Stimulated activated naive B cell treated with anti-CD40 and anti-IgM and Interleukin-4, amounts not matched to agents 10 μg/mL and 1 μg/mL and 100 μg/mL, for 72 hours (primary cell): ENCODE data around the gene SSNA1.
A peak's percentile ranks its signal among the peaks of the same experiment; 100 is the strongest.

Source experiments
- ATAC-seq, 2 donors: fragments of 150-1000 bp; cut with Tn5 transposase; replicated peaks; 2 replicates each; pipeline ENCODE4 v1.10.0; 2021; ENCODE audit warnings: moderate library complexity in 1 of 2
- DNase-seq: peaks from one replicate; pipeline ENCODE4 v3.0.0; 2021
- H3K27ac Mint-ChIP-seq: one replicate; pipeline ENCODE4 v1.8.0; 2022; ENCODE audit warnings: mild to moderate bottlenecking, mixed read lengths
- H3K27me3 Mint-ChIP-seq, 2 donors: one replicate each; pipeline ENCODE4 v1.8.0; 2022; ENCODE audit warnings: mixed read lengths in 2 of 2
- H3K36me3 Mint-ChIP-seq, 2 donors: one replicate each; pipeline ENCODE4 v1.8.0; 2022; ENCODE audit warnings: mixed read lengths in 2 of 2, mild to moderate bottlenecking in 1 of 2
- H3K4me1 Mint-ChIP-seq, 2 donors: one replicate each; pipeline ENCODE4 v1.8.0; 2022; ENCODE audit warnings: mixed read lengths in 2 of 2, mild to moderate bottlenecking in 1 of 2
- H3K4me3 Mint-ChIP-seq, 2 donors: one replicate each; pipeline ENCODE4 v1.8.0; 2022; ENCODE audit warnings: mild to moderate bottlenecking in 2 of 2, mixed read lengths in 2 of 2, moderate library complexity in 1 of 2
- H3K9me3 Mint-ChIP-seq, 2 donors: one replicate each; pipeline ENCODE4 v1.8.0; 2022; ENCODE audit warnings: mixed read lengths in 2 of 2, mild to moderate bottlenecking in 1 of 2

Gene SSNA1

DNA sequence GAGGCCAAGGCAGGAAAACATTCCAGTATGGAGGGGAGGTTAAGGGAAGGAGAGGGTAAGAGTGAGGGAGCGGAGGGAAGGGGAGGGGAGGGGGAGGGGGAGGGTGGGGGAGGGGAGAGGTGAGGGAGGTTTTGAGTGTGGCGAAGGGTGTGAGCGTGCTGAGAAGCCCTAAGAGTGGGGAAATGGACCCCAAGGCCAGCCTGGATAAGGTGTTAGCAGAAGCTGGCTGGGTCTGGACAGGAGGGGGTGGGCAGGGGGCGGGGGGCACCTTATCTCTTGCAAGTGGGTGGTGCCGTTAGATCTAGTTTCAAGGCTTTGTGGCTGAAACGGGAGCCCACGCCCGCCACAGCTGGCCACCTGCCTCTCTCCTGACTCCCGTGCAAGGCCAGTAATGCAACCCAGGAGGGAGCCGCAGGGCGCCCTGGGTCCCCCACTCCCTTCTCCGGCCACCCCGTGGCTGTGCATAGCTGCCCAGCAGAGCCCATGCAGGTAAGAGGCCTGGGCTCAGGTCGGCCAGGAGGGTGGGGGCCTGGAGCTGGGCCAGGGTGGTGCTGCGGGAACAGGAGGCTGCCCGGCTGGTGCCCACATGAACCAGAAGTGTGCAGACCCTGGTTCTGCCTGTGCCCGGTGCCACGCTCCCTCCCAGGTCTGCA is 39.5 kb downstream of the SSNA1 start:
- H3K4me1 Mint-ChIP-seq, result peaks cover 10 to 26% of the 10 kb centered on the region in 2 donors
- H3K9me3 Mint-ChIP-seq, result no peaks in the 10 kb centered on the region
- peak overlapping the region in 1 of 2 donors; percentile 29 for H3K4me3 Mint-ChIP-seq
- DNase-seq, result no peak
- H3K27me3 Mint-ChIP-seq, result peaks cover 12 to 28% of the 10 kb centered on the region in 2 donors
- peak overlapping the region; percentile 87 for H3K27ac Mint-ChIP-seq
- H3K36me3 Mint-ChIP-seq, result no peaks in the 10 kb centered on the region
- no peak for ATAC-seq

DNA sequence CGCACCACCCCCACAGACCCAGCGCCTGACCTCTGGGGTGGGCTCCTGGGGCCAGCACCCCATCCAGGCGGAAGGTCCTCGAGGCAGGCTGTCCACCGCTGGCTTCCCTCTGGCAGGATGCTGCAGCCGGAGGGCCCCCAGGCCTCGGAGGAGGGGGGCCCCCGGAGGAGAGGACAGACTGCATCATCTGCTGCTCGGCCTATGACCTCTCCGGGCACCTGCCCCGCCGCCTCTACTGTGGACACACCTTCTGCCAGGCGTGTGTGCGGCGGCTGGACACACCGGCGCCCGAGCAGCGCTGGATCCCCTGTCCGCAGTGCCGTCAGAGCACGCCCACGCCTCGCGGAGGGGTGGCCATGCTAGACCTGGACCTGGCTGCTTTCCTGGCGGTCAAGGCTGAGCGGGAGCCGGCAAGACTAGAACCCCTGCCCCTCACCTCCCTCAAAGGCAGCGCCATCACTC is 40.1 kb downstream of the SSNA1 start:
- H3K9me3 Mint-ChIP-seq, result no peaks in the 10 kb centered on the region

DNA sequence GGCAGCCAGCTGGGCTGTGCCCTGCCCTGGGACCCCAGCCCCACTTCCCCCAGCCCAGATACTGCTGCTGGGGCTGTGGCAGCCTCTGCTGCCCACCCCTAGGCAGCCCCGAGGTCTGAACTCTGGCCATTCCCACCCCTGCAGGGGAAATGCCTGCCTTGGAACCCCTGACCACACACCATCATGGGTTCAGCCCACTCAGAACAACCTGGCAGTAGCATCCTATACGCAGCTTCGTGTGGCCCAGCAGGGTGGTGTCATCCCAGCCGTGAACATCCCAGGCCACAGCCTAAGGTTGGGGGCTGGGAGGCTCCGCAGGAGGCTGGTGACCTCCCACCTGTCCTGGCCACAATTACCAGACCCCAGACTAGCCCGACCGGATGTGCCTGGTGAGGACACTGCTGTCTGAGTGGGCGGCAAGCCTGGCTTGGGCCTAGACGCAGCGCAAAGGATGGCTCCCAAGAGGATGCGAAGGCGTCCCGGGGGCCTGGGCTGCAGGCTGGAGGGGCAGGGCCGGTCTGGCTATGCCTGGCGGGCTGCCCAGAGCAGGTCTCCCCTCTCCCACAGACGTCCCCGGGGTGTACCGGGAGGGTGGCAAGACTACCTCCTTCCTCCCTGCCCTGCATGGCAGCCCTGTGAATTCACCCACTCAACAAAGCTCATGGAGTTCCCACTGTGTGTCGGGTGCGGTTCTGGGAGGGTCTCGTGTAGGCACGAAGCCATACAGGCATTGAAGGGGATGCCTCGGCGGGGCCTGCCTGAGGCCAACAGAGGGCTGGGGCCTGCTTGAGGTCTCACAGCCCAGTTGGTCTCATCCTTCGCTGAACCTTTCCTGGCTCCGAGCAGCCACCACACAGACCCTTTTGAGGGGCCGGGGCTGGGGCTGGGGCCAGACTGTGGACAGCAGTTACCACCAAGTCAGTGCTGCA is 40.8 kb downstream of the SSNA1 start:
- Mint-ChIP-seq H3K36me3 (no peaks in the 10 kb centered on the region), H3K9me3 (no peaks in the 10 kb centered on the region), H3K4me3 (no peak overlapping the region), H3K4me1 (peaks cover 9 to 20% of the 10 kb centered on the region in 2 donors), H3K27ac (no peak overlapping the region), H3K27me3 (peaks cover 12 to 28% of the 10 kb centered on the region in 2 donors)
- no peak for DNase-seq
- no peak for ATAC-seq

More for the DNA sequence above, 40.1 kb downstream of the SSNA1 start:
- H3K4me1 Mint-ChIP-seq, result peaks cover 9 to 24% of the 10 kb centered on the region in 2 donors
- no peak for ATAC-seq
- no peak overlapping the region for H3K27ac Mint-ChIP-seq
- DNase-seq, result no peak
- no peaks in the 10 kb centered on the region for H3K36me3 Mint-ChIP-seq
- peaks cover 12 to 28% of the 10 kb centered on the region in 2 donors for H3K27me3 Mint-ChIP-seq
- no peak overlapping the region for H3K4me3 Mint-ChIP-seq

DNA sequence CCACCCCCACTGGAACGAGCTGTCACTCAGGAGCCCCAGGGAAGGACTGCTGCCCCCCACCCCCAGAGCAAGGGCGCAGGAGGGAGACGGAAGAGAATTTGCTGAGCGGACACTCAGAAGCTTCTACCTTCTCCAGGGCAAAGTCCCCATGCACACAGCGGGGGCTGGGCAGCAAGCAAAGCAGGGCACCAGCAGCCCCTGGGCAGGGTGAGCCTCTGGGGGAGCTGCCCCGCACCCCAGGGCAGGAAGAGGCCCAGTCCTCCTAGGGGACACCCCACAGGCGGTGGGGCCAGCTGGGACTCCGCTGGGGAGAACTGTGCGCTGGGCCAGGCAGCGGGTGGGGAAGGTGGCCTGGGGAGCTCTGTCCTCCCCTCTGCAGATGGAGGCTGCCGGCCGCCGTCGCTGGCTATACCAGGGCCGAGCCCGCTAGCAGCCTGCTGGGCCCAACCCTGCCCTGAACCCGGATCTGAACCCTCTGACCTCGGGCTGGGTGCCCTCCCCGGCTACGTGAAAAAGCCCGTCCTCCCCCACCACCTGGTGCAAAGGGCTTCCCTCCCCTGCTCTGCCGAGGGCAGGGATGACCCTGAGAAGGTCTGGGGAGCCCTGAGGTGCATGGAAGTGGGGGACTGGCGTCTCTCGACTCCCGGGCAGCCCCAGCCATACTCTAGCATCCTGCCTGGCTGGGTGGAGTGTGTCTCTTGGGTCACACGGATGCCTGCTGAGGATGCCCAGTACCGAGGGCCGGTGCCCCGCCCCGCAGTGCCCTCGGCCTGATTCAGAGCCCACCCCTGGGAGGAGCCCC is 41.6 kb downstream of the SSNA1 start:
- Mint-ChIP-seq H3K4me1 (peaks cover 16 to 24% of the 10 kb centered on the region in 2 donors), H3K27ac (no peak overlapping the region), H3K9me3 (no peaks in the 10 kb centered on the region), H3K27me3 (peaks cover 12 to 28% of the 10 kb centered on the region in 2 donors), H3K36me3 (no peaks in the 10 kb centered on the region), H3K4me3 (no peak overlapping the region)
- DNase-seq (no peak), ATAC-seq (no peak)

DNA sequence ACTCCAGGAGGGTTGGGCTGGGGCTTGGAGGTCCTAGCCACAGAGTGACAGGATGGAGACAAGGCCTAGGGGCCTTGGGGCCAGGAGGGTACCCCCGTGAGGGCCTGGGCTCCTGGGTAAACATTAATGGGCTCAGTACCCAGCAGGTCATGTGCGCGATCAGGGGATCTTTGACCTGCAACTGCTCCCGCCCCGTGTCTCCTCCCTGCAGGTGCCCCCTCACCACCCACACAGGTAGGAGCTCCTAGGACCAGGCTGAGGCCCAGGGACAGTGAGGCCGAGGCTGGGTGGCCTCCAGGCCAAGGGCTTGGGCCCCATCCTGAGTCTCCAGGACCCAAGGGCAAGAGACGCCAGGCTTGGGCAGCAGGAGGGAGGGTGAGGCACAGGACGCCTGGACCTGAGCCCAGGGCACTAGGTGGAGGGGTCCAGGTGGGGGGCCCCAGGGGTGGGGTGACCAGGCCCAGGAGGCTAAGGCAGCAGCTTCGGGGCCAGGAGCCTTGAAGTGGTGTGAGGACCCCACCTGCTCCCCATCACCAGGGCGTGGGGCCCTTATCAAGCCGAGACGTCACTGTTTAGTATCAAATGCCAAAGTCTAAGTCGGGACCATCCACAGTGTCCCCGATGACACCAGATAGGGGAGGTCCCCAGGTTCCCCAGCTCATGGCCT is 42.4 kb downstream of the SSNA1 start, which contains the start of gene SLC34A3:
SLC34A3 (plus strand) TSS at position 197 of the 667 bp plus-strand sequence. CDS start 802 bp downstream, outside the sequence.
- Mint-ChIP-seq H3K27me3 (peaks cover 12 to 28% of the 10 kb centered on the region in 2 donors), H3K4me1 (peaks cover 16 to 23% of the 10 kb centered on the region in 2 donors), H3K9me3 (no peaks in the 10 kb centered on the region), H3K27ac (no peak within 1 kb of the TSS), H3K36me3 (peaks cover 0 to 2% of the 10 kb centered on the region in 2 donors), H3K4me3 (no peak within 1 kb of the TSS)
- DNase-seq (no peak), ATAC-seq (no peak)

DNA sequence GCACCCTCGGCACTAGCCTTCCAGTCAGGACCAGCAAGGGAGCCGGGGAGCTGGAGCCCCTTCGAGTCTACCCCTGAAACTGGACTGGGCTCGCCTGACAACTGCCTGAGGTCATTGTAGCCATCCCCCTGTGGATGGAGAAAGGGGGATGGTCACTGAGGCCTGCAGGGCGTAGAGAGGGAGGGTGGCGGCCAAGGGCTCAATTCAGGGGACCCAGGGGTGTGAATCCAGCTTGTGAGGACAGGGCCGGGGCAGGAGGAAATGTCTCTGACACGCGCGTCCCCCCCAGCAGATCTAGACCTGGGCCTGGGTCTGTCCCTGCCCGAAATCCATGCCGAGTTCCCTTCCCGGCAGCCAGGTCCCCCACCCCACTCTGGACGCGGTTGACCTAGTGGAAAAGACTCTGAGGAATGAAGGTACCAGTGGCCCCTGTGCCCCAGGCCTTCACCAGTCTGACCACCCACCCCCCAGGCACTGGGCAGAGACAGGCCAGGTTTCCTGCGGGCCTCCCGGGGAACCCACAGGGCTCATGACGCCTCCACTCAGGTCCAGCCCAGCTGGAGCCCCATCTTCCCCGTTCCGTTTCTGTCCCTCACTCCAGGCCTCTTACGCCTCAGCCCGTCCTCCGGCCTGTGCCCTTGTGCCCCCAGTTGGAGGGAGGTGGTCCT is 43.0 kb downstream of the SSNA1 start:
- ATAC-seq (no peak), DNase-seq (no peak)
- Mint-ChIP-seq H3K4me3 (no peak overlapping the region), H3K27ac (no peak overlapping the region), H3K9me3 (no peaks in the 10 kb centered on the region), H3K36me3 (peaks cover 0 to 2% of the 10 kb centered on the region in 2 donors), H3K4me1 (peaks cover 18 to 28% of the 10 kb centered on the region in 2 donors), H3K27me3 (peaks cover 9 to 28% of the 10 kb centered on the region in 2 donors)

DNA sequence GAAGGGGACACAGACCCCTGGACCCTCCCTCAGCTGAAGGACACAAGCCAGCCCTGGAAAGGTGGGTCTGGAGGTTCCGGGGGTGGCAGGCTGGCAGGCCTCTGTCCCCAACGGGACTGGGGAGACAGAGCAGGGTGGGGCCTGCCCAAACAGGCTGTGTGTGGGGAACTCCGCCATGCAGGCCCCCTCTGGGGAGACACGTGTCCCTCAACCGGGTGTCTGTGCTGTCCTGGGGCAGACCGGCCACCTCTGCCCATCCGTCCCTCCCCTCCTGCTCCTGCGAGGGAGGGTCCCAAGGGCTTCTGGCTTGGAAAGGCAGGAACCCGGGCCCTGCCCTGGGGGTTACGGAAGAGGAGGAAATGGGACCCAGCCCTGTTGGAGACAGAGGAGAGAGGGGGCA is 43.6 kb downstream of the SSNA1 start:
- peaks cover 0 to 2% of the 10 kb centered on the region in 2 donors for H3K36me3 Mint-ChIP-seq
- ATAC-seq (no peak), DNase-seq (no peak)
- H3K27ac Mint-ChIP-seq, result no peak overlapping the region
- H3K4me1 Mint-ChIP-seq, result peaks cover 16 to 34% of the 10 kb centered on the region in 2 donors
- no peak overlapping the region for H3K4me3 Mint-ChIP-seq
- H3K9me3 Mint-ChIP-seq, result no peaks in the 10 kb centered on the region
- peaks cover 9 to 28% of the 10 kb centered on the region in 2 donors for H3K27me3 Mint-ChIP-seq

DNA sequence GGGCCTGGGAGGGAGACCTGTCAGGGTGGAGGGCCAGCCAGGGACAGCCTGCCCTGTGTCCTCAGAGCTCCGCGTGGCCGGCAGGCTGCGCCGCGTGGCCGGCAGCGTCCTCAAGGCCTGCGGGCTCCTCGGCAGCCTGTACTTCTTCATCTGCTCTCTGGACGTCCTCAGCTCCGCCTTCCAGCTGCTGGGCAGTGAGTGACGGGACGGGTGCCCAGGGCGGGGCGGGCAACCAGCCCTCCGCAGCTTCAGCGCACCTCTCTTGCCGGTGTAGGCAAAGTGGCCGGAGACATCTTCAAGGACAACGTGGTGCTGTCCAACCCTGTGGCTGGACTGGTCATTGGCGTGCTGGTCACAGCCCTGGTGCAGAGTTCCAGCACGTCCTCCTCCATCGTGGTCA is 44.0 kb downstream of the SSNA1 start:
- Mint-ChIP-seq H3K36me3 (peaks cover 0 to 2% of the 10 kb centered on the region in 2 donors), H3K27me3 (peaks cover 7 to 25% of the 10 kb centered on the region in 2 donors), H3K27ac (no peak overlapping the region), H3K4me1 (peaks cover 17 to 35% of the 10 kb centered on the region in 2 donors), H3K9me3 (no peaks in the 10 kb centered on the region), H3K4me3 (no peak overlapping the region)
- no peak for ATAC-seq
- no peak for DNase-seq

DNA sequence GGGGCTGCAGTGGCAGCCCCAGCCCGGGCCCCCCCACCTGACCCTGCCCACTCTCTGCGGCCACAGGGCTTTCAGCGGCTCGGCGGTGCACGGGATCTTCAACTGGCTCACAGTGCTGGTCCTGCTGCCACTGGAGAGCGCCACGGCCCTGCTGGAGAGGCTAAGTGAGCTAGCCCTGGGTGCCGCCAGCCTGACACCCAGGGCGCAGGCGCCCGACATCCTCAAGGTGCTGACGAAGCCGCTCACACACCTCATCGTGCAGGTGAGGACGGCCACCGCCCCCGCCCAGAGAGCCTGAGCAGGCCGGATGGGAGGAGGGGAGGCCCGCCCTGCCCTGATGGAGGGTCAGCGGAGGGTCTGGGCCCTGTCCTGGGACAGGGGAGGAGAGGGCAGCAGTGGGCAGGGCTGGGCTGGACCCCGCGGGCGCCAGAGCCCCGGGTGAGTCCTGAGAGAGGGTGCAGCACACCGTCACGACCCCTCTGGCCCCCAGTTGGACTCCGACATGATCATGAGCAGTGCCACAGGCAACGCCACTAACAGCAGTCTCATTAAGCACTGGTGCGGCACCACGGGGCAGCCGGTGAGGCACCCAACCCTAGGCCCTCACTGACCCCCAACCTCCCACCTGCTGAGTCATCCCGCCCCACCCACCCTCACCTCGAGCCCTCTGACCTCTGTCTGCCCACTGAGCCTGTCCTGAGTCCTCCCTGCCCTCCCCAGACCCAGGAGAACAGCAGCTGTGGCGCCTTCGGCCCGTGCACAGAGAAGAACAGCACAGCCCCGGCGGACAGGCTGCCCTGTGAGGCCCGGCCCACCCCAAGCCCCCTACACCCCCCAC is 44.9 kb downstream of the SSNA1 start:
- H3K4me1 Mint-ChIP-seq, result peaks cover 20 to 39% of the 10 kb centered on the region in 2 donors
- H3K27ac Mint-ChIP-seq, result no peak overlapping the region
- DNase-seq (no peak), ATAC-seq (no peak)
- H3K9me3 Mint-ChIP-seq, result no peaks in the 10 kb centered on the region
- H3K4me3 Mint-ChIP-seq, result no peak overlapping the region
- H3K36me3 Mint-ChIP-seq, result peaks cover 0 to 2% of the 10 kb centered on the region in 2 donors
- H3K27me3 Mint-ChIP-seq, result peaks cover 4 to 21% of the 10 kb centered on the region in 2 donors

DNA sequence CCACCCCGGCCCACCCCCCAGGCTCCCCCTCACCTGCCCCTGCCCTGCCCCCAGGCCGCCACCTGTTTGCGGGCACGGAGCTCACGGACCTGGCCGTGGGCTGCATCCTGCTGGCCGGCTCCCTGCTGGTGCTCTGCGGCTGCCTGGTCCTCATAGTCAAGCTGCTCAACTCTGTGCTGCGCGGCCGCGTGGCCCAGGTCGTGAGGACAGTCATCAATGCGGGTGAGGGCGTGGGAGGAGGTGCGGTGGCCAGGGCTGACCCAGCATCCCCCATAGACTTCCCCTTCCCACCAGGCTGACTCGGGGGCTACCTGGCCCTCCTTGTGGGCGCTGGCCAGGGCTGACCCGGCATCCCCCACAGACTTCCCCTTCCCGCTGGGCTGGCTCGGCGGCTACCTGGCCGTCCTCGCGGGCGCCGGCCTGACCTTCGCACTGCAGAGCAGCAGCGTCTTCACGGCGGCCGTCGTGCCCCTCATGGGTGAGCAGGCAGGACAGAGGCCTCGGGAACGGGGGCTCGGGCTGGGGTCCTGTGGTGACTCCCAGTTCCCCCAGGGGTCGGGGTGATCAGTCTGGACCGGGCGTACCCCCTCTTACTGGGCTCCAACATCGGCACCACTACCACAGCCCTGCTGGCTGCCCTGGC is 45.7 kb downstream of the SSNA1 start:
- ATAC-seq, result no peak
- DNase-seq, result no peak
- no peak overlapping the region for H3K4me3 Mint-ChIP-seq
- H3K27me3 Mint-ChIP-seq, result peaks cover 0 to 18% of the 10 kb centered on the region in 2 donors
- peaks cover 0 to 4% of the 10 kb centered on the region in 2 donors for H3K36me3 Mint-ChIP-seq
- H3K9me3 Mint-ChIP-seq, result no peaks in the 10 kb centered on the region
- no peak overlapping the region for H3K27ac Mint-ChIP-seq
- peaks cover 24 to 47% of the 10 kb centered on the region in 2 donors for H3K4me1 Mint-ChIP-seq

DNA sequence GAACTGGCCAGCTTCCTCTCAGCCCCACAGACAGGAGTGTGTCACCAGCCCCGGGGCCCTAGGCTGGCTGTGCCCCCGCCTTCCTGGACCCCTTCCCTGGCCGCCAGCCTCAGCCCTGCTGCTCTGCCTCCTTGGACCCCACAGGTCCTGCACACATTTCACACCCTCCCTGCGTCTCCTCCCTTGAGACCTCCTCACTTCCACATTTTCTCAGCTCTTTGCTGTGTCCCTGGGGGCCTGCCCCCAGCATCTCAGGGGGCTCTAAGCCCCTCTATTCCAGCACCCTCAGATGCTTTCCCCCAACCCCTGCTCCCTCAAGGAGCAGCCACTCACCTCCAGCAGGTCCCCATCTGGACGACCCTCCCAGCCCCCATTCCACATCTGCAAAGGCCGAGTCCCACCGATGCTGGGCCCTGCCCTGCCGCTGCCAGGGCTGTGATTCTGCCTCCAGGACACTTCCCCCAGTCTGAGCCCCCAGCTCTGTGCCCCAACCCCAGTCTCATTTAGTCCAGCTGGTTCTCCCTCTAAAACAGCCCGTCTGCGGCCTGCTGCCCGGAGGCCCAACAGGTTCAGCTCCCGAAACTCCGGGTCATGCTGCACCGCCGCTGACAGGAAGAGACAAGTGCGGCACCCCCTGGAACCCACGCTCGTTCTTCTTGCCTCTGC is 46.4 kb downstream of the SSNA1 start:
- peak; percentile 26 for ATAC-seq
- peak overlapping the region; percentile 42 to 52 for H3K4me3 Mint-ChIP-seq
- H3K27me3 Mint-ChIP-seq, result peaks cover 0 to 11% of the 10 kb centered on the region in 2 donors
- no peak for DNase-seq
- no peaks in the 10 kb centered on the region for H3K9me3 Mint-ChIP-seq
- H3K27ac Mint-ChIP-seq, result peak overlapping the region; percentile 51
- H3K36me3 Mint-ChIP-seq, result peaks cover 0 to 4% of the 10 kb centered on the region in 2 donors
- H3K4me1 Mint-ChIP-seq, result peaks cover 24 to 54% of the 10 kb centered on the region in 2 donors
